GM19438 (cell line): ENCODE data around the gene OR10A6.

Experiments
- ATAC-seq: cut with Tn5 transposase; IDR thresholded peaks from one replicate; pipeline ENCODE4 v1.9.1; 2021; ENCODE audit warnings: low read depth; ENCODE audit not compliant: unreplicated experiment

Gene OR10A6

GRCh38 chr11:7911011-7911410 is 20.1 kb downstream of the OR10A6 start:
- no peak for ATAC-seq

GRCh38 chr11:7910286-7910788 is 20.7 kb downstream of the OR10A6 start:
- ATAC-seq = no peak

GRCh38 chr11:7909585-7910285 is 21.3 kb downstream of the OR10A6 start:
- ATAC-seq = no peak

- ATAC-seq = no peak
Measured at GRCh38 chr11:7907121-7907520, 23.9 kb downstream of the OR10A6 start.

- no peak for ATAC-seq
Measured at GRCh38 chr11:7906481-7906880, 24.6 kb downstream of the OR10A6 start.

- no peak for ATAC-seq
Measured at GRCh38 chr11:7905961-7906429, 25.1 kb downstream of the OR10A6 start.

- no peak for ATAC-seq
Measured at GRCh38 chr11:7905549-7905948, 25.5 kb downstream of the OR10A6 start.

GRCh38 chr11:7904917-7905316 is 26.2 kb downstream of the OR10A6 start:
- no peak for ATAC-seq

GRCh38 chr11:7903940-7904339 is 27.1 kb downstream of the OR10A6 start:
- no peak for ATAC-seq

GRCh38 chr11:7901319-7901854 is 29.7 kb downstream of the OR10A6 start:
- ATAC-seq = no peak

- no peak for ATAC-seq
Measured at GRCh38 chr11:7900686-7901085, 30.4 kb downstream of the OR10A6 start.

- ATAC-seq = no peak
Measured at GRCh38 chr11:7899418-7899817, 31.6 kb downstream of the OR10A6 start.

- ATAC-seq = no peak
Measured at GRCh38 chr11:7898666-7899283, 32.3 kb downstream of the OR10A6 start.

- no peak for ATAC-seq
Measured at GRCh38 chr11:7896009-7896785, 34.9 kb downstream of the OR10A6 start.

GRCh38 chr11:7894251-7894650 is 36.8 kb downstream of the OR10A6 start:
- ATAC-seq = no peak

- ATAC-seq = no peak
Measured at GRCh38 chr11:7893796-7894195, 37.3 kb downstream of the OR10A6 start.

GRCh38 chr11:7892840-7893254 is 38.2 kb downstream of the OR10A6 start:
- peak; percentile 61 for ATAC-seq

GRCh38 chr11:7892059-7892699 is 38.9 kb downstream of the OR10A6 start:
- ATAC-seq = peak; percentile 49

GRCh38 chr11:7890417-7891172 is 40.5 kb downstream of the OR10A6 start:
- ATAC-seq = peak; percentile 44

GRCh38 chr11:7889985-7890384 is 41.1 kb downstream of the OR10A6 start:
- no peak for ATAC-seq
